Ureter (tissue), 1 donor: Measurements from ENCODE around the gene TNS1. TPM values are rescaled to one million over a fixed set of nuclear protein-coding genes. Genes with fewer than 3 reads are reported as not detected.

Experiments used
- DNase-seq: peaks from one replicate; pipeline ENCODE4 v3.0.0-alpha.2; 2020; ENCODE audit warnings: low spot score
- total RNA-seq: library from RNA; stranded (reverse); gene quantifications from one replicate; pipeline ENCODE4 v1.2.4, GENCODE V29; 2023
- donor health status: DM: yes; HTN: yes; CAD: no.

The TNS1 gene
- total RNA-seq, 1 donor from 2014 or later = 581 TPM

DNA sequence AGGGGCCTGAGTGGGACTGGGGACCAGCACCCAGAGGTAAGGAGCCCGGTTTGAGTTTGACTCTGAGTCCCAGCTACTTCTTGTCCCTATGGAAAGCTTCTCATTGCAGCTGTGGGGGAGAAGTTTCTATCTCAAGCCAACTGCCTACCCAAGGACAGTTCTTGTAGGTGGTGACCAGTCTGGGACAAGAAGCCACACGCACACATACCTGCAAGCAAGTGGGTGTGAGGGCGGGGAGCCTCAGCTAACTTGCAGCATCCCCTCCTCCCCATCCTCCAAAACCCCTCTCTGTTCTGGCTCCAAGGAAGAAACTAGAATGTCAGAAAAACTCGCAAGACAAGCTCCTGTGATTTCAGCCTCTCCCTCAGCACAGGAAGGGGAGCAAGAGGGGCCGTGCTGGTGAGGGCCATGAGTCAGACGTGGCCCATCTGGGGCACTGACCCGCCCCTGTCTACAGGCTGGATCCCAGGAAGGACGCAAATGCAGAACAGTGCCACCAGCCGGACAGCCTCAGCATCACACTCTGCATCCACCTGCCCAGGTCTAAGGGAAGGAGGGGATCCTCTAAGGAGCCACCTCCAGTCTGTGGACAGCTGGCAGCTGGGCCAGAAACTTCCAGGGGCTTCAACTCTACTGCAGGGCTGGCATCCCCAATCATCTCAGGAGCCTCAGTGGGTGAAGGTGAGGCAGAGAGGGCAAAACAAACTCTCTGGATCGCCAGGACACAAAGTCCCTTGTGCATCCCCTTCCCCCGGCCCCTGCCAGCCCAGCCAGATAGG lies 103.4 kb downstream of the TNS1 start:
- peak; percentile 72 for DNase-seq

DNA sequence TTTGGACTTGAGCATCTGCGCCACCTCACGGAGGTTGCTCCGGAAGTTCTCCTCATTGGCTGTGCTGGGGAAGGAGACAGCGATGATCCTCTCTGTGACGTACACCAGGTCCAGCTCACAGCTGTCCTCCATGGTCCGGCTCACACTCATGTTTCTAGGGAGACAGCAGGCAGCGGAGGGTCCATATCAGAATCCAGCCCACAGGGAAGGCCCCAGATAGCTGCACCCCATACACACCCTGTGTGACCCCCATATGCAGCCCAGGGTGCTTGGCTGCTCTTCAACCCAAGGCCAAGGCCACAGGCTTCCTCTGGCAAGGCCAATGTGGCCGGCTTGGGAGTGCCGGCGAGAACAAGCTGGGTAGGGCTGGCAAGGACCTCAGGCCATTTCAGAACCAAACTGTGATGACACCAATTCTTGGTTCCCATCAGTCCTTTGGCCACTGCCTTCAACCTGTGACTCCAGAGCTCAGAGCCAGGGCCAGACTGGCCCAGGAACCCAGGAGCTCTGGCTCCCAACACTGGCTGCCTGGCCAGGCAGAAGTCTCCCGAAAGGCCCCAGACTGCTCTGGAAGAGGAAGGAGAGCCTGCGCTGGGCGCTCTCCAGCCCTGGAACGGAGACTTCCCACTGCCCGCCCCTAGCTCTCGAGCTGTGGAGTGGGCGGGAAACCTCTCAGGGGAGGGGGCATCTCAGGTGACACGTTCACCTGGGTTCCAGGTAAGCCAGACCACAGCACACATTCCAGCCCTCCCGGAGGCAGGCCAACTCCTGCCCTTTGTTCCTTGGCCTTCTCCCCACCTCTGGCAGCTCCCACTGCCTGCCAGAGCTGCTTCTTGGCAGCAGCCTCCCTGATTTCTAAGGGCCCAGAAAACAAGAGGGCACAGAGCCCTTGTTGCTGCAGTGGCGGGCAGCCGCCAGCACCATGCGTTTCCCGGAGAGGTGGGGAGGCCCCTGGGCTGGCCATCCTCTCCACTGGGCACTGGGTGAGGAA lies 104.7 kb downstream of the TNS1 start:
- DNase-seq = no peak

DNA sequence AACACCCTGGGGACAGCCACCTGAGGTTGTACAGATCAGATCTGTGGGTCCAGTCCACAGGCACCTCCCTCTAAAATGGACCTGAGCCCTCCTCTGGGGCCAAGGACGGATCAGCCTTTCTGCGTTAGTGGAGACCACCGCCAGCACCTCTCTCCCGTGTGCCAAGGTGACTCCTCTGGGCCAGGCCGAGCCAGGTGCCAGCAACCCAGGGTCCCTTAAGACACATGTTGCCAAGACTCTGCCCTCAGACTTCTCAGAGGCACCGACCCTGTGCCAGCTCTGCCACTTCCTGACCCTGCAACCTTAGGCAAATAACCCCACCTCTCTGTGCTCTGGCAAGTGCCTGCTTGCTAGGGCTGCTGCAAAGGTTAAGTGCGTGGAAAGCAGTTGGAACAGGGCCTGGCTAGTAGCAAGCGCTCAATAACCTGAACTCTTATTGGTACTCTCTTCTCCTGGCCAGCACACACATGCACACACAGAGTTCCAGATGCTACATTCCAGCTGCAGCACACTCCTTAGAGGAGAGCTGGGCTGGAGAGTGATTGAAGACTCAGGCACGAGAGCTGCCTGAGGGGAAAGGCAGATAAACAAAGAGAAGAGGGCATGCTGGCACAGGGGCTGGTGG lies 105.6 kb downstream of the TNS1 start:
- no peak for DNase-seq

DNA sequence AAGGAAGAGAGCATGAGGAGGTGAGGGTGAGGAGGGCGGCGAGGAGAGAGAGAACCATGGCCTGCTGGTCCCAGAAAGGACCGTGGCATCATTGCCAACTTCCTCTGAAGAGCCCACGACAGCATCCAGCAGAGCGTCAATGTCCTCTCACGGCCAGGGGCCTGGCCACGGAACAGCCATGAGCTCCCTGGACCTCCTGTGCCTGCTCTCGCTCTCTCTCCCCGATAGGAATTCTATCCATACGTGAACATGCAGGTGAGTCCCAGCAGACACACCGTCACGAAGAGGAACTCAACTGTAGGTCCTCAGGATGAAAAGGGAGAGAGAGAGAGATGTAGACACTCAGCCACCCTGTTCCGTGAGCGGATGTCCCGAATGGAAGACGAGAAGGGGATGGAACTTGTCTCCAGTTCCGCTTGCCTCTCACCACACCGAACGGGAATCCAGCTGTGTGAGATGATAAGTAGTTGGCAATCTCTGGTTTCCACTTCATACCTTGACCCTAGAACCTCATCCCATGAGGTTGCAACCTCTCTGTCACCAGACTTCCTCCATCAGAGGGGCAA lies 107.6 kb downstream of the TNS1 start:
- no peak for DNase-seq

DNA sequence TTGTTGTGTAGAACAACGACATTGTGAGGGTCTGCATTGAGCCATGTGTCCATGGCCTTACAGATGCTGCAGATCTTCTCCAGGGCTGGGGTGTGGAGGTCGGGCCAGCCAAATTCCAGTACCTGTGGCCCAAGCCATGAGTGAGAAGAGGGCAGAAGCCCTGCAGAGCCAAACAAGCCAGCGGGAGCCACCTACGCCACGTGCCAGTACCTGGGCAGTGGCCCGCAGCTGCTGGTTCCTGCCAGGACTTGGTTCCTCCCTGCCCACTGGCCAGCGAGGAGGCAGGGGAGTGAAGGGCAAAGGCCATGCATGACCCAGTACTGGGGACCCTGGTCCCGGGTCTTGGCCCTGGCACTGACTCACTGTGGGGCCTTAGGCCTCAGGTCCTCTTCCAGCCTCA lies 109.4 kb downstream of the TNS1 start:
- DNase-seq = no peak

DNA sequence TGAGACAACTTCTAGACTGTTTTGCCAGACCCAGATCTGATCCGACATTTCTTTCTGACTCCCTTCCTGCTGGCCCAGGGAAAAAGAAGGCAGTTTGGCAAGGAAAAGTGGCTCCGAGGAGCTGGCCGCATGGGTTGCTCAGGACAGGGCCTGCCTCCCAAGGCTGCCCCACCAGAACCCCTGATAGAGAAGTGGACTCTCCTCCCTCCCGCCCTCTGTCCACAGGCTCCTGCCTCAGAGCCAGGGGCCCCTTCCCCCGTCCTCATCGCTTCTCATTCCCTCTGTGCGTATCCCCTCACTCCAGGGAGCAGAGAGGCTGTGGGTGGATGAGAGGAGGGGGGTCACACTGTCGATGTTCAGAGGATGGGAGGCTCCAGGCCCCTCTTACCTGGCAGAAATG lies 110.2 kb downstream of the TNS1 start:
- no peak for DNase-seq

DNA sequence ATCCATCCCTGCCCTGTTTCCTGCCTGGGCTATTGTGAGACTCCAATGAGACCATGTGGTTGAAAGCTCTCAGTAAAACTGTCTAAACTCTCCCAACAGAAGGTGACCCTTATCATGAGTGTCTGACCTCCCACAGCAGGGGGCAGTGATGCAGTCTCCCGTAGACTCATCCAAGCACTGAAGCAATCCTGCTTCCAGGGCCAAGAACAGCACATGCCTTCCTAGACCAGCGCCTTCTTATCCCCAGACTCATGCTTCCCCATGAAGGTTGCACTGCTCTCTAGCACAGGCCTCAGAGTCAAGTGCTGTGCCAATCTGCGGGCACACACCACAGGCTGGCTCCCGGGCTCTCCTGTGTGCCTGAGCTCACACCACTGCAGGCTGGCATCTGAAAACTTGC lies 112.3 kb downstream of the TNS1 start:
- DNase-seq = no peak

DNA sequence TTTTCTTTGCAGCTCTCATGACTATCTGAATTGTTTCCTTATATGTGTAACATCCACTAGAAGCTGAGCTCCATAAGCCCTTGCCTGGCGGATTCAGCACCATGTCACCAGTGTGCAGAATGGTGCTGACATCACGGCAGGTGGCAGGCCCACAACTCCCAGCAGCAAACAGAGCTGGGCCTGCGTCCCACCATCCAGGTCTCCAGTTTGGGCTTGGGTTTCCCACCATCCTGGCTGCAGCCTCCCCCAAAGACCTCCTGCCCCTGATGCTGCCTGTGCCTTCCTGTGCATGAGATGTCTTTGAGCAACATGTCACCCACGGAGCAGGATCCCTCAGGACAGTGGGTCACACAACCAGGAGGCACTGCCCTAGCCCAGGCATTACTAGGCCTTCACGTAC lies 113.1 kb downstream of the TNS1 start:
- DNase-seq = no peak

DNA sequence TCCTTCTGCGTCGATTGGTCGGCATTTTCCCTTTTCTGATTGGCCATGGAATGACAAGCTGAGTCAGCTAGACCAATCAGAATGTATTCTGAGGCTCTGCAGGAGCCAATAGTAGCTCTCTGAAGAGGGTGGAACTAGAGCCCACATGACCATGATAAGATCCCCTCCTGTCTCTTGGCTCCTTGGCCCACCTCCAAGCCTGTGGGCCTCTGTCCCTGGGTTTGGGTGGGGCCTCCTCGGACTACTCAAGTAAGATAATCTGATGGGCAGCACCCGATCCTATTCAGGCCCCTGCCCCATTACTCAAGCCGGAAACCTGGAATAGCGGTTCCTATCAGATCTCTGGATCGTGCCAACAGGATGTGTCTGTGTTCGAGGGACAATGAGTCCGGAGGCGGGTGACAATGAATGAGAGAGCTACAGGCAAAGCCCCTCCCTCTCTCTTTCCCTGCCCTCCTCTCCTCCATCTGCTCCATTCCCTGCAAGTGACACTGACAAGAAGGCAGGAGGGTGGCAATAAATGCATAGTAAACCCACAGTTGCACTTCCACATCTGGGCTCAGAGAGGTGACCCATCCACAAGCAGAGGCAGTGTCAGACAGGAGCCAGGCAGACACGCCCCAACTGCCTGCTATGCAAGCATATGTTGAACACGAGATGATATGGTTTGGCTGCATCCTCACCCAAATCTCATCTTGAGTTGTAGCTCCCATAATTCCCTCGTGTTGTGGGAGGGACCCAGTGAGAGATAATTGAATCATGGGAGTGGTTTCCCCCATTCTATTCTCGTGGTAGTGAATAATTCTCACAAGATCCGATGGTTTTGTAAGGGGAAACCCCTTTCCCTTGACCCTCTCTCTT lies 114.7 kb downstream of the TNS1 start:
- no peak for DNase-seq

DNA sequence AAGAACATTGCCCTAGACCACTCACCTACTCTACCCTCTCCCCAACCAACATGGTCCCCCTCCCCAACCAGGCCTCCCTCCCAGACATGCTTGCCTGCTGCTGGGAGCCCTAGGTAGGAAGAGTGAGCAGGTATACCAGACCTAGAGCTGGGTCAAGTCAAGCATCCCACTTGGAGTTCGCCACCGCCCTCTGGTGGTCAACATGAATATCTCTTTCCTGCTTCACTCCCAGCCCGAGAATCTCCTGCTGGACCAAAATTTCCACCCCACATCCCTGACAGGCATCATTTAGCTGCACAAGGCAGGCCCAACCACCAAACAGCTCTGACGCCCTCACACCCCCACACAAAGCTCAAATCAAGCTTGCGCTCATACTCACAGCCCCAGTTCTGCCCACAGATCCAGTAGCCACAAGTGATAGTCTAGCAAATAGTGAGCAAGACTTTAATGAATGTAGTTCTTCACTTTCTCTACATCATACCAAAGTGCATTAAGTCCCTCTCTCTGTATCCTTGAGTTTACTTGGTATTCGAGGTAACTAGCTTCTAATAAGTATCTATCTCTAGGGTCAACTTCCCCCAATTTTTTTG lies 116.0 kb downstream of the TNS1 start:
- DNase-seq = peak; percentile 76

DNA sequence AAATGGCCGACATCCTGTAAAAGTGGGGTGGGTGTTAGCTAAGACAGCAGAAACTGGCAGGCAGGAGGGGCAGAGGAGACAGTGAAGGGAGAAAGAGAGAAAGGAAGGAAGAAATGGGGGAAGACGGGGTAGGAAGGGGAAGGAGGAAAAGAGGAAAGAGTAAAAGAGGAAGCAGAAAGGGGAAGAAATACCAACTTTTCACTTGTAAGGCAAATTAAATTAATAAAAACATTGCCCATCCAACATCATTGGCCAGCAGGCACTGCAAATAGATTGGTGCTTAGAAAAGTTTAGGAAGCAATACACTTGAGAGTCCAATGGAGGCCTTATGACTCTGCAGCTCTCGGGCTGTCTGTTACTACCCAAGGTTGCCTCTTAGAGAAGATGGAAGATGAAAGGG lies 116.7 kb downstream of the TNS1 start:
- no peak for DNase-seq

DNA sequence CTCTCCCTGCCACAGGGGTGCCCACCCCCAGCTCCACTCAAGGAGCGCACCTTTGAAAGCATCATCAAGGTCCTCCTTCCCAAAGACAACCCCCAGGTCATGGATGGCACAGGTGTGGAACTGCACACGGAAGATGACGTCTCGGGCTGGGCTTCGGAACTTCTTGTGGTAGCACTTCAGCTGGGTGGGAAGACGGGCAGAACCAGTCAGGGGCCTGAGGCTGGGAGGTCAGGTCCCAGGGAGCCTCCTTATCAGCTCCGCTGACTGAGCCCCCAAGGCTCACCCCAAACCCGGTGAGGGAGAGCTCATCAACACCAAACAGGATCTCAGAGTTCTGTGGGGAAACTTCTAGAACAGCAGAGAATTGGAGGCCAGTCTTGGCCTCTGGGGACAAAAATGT lies 117.8 kb downstream of the TNS1 start:
- DNase-seq = no peak

DNA sequence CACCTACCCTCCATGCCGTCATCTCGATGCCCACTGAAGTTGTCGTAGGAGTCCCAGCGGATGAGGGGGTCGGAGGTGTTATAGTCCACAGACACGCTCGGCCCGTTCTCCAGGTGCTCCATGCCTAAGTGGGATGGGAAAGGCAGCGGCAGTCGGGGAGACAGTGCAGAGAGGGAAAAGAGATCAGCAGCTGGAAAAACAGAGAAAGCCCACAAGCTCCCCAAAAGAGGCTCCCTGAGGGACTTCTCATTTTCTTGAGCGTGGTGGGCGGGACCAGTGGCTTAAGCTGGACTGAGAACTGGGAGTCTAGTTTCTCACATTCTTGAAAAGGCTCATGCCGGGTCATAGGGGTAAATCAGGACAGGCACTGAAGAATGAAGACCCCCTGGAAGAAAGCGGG lies 121.9 kb downstream of the TNS1 start:
- DNase-seq = no peak

DNA sequence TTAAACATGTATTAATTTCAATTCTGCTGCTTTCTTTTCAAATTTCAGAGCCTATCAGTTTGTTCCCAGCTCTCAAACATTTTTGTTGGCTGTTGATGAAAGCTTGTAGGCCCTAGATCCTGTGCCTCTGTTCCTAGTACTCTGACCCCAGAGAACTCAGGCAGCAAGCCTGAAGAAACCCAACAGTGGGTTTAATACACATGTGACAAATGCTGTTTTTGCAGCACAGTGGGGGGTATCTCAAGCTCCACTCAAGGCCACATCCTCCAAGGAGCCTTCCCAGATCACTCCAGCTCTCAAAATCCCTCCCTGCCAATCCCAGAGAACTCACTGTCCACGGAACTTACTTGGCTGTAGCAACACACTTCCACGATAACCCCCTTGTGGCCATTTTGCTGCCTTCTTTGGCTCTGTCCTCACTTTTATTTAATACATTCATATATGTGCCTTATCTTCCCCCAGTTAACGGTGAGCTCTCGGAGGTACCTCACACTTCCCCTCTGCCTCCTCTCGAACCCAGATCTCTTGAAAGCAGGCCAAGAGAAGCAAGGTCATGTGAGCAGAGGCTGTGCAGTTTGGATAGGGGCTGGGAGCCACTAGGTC lies 122.4 kb downstream of the TNS1 start:
- DNase-seq = no peak

DNA sequence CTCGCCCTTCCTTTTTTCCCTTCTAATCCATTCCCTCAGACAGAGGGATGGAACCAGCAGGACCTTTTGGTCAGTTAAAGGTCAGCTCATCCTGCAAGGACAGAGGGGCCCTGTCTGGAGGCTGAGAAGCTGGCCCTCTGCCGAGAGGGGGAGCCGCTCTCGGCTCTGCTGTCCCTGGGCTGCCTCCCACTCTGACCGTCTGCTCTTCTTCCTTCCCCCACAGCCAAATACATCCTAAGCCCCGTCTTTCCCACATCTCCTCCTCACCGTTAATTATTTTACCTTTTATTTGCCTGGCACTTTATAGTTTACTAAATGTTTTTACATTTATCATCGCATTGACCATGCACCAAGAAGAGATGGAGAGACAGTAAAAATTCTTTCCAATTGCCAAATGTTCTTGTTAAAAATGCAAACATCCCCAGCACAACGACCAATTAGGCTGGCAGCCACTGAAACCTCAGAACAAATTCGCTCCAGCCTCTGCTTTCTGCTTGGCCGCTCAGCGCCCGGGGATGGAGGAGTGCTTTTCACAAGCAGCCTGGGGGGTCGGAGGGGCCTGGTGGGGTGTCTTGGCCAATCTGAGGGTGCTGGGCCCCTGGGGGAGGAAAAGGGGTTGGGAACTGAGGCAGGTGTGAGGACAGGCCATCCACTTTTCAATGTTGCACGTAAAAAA lies 123.7 kb downstream of the TNS1 start:
- DNase-seq = no peak

DNA sequence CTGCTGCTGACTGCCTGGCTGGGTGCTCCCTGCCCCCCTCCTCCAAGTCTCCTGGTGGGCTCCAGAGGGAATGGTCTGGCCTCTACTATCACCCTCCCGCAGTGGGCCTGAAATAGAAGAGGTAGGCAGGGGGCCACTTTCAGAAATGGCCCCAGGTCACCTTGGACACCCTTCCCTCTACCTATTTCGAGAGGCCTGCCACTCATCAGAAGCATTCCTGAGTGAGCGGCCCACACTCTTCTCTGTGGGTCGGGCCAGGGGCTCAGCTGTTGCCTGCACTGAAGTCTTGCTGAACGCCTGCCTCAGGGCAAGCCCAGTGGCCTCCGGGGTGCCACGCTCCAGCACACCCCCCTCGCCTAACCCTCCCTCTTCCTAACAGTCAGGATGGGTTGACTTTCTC lies 124.9 kb downstream of the TNS1 start:
- no peak for DNase-seq

DNA sequence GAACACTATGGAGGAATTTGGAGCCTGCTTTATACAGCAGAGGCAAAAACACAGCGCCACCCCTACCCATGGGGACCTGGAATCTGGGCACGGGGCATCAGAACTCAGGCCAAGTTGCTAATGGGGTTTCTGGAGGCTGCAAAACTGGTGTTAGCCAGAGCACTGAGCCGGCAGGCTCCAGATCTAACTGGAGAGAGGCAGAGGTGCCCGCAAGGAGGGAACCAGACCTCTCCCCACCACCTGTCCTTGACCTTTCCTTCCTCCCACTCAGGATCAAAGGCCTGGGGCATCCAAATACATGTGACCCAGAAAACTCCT lies 126.6 kb downstream of the TNS1 start:
- no peak for DNase-seq

DNA sequence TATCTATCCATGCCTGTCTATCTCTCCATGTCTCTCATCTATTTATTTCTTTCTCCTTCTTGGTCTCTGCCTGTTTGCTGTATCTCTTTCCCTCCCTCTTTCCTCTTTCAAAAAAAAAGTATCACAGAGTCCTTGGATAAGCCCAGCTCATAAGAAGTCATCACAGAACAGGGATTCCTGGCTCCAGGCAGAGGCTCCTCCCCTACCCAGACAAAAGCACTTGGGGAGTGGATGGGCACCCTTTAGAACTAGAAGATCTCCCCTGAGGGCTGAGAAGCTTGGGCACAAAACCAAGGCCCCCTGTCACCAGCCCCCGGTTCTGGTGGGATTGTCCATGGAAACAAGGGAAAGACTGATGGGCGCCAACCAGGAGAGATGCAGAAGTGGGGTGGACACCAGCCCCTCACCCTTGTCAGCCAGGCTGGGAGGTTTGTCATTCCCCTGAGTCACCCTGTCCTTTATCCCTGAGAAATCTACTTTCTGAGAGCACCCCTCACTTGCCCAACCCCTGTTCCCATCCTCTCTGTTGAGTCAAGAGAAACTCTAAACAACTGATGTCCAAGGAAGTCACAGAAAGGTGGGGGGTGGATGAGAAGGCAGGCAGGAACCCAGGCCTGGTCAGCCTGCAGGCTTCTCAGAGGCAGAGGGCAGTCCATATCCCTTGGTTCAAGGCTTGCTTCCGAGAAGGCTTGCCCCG lies 127.1 kb downstream of the TNS1 start:
- DNase-seq = no peak

DNA sequence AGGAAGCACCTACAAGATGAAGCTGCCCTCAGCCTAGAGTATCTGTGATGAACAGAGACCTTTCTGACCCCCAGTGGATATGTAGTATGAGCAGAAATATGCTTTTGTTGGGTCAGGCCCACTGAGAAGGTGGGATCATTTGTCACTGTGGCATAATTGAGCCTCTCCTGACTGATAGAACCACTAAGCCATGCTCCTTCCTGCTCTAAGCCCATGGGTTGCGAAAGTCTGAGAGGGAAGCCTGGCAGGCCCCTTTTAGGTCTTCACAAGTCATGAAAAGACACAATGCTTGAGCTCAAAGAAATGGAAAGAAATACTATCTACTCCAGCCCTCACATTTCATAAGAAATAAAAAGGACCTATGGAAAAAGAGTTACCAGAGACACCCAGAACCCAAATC lies 127.7 kb downstream of the TNS1 start:
- DNase-seq = no peak
